NCI-H460 (cell line): Measurements from ENCODE around the gene HIF3A. TPM values are rescaled to one million over a fixed set of nuclear protein-coding genes. Genes with fewer than 3 reads are reported as not detected.
A peak's percentile ranks its signal among the peaks of the same experiment; 100 is the strongest.
"Not testable (repeated sequence)": the region's sequence is repeated elsewhere in the genome, so short reads cannot be mapped to it uniquely, and the experiment has no call there.

Source experiments
- DNase-seq: peaks from one replicate; pipeline ENCODE4 v3.0.0-alpha.2; 2016; ENCODE audit warnings: low read depth; ENCODE audit errors: extremely low read depth
- total RNA-seq: library from RNA; depleted of rRNA; stranded (reverse); fragments of >200 nt; shearing (Covaris generic); gene quantifications from 2 replicates; pipeline ENCODE4 v1.2.3, GENCODE V29; 2014

HIF3A gene
- total RNA-seq, 1 experiment from 2014 or later, result not detected

DNA sequence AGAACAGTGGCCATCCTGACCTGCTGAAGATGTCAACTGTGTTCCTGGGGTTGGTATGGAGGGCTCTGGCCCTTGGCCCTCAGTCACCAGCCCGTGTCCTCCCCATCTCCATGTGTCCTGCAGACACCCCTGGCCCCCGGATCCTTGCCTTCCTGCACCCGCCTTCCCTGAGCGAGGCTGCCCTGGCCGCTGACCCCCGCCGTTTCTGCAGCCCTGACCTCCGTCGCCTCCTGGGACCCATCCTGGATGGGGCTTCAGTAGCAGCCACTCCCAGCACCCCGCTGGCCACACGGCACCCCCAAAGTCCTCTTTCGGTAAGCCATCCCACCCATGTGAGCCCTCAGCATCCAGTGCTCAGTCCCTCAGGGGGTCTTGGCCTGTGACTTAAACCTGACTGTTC, 24.8 kb downstream of the HIF3A start:
- no peak for DNase-seq

DNA sequence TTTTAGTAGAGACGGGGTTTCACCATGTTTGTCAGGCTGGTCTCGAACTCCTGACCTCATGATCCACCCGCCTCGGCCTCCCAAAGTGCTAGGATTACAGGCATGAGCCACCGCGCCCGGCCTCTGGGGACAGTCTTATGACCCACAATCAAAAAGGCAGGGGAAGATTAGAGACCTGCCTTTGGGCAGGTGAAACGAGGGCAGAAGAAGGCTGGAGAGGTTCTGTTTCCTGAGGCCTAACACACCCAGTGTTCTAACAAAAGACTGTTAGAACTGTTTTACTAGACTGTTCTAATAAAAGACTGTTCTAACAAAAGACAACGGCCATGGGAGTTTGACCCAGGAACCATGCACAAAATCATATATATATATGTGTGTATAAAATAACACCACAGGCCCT, 26.4 kb downstream of the HIF3A start:
- not testable (repeated sequence) for DNase-seq

DNA sequence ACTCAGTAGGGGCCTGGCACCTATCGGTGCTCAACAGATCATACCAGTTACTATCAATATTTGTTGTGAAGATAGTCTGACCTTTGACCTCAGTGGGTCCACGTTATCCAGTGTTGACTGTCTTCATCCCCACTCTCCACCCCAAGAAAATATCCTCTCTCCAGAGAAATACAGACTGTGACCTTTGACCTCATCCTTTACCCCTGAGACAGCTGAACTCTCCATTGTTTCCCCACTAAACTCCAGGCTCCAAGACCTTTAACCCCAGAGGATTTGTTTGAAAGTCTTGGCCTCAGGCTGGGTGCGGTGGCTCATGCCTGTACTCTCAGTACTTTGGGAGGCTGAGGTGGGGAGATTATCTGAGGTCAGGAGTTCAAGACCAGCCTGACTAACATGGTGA, 27.4 kb downstream of the HIF3A start:
- DNase-seq, result no peak

DNA sequence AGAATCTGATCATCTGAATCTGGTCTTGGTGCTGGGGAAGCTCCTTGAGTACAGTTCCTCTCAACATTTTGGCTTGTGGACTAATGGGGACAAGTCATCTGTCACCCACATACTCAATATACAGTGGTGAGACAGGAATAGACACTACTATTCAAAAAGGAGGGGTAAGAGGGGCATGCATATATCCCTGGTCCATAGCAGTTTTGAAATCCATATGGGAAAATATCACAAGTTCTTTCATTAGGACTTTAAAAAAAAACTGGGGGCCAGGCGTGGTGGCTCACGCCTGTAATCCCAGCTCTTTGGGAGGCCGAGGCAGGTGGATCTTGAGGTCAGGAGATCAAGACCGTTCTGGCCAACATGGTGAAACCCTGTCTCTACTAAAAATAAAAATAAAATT, 29.8 kb downstream of the HIF3A start:
- DNase-seq, result no peak

DNA sequence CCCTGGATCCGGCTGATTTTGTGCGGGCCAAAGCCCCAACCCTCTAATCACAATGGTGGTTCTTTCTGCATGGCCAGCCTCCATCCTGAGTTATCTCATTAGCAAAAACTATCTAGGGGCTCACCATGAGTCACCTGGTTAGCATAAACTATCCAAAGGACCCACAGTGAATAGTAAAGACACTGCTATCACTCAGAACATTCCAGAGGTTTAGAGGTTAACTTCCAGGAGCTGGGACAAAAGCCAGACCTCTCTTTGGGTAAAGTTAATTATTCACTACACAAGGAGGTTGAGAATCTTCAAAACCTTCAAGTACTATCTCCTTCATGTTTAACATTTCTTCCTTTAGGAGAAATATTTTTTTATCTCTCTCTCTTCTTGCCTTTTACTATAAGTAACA, 31.2 kb downstream of the HIF3A start:
- DNase-seq, result no peak

DNA sequence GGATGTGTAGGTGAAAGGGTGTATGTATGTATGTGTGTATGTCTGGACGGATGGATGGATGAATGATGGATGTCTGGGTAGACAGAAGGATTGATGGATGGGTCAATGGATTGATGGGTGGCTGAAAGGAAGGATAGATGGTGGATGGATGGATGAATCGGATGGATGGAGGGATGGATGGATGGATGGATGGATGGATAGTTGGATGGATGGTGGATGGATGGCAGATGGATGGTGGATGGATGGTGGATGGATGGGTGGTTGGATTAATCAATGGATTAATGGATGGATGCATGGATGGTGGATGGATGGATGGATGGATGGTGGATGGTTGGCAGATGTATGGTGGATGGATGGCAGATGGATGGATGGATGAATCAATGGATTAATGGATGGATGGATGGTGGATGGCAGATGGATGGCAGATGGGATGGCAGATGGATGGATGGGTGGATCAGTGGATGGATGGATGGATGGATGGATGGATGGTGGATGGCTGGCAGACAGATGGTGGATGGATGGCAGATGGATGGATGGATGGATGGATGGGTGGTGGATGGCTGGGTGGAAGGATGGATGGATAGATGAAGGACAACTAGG, 33.6 kb downstream of the HIF3A start:
- no peak for DNase-seq

DNA sequence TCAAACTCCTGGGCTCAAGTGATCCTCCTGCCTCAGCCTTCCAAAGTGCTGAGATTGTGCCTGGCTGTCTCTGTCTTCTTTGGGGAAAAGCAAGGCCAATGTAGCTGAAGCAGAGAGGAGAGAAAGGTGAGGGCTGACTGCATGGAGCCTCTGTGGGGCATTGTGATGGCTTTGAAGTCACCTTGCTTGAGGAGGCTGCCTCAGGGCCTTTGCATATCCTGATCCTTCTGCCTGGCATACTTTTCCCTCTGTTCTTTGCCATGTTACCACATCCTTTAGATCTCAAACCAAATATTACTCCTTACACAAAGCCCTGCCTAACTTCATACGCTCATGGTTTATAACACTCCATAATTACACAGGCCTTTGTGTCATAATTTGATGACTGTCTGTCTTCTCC, 40.6 kb downstream of the HIF3A start:
- DNase-seq, result no peak

DNA sequence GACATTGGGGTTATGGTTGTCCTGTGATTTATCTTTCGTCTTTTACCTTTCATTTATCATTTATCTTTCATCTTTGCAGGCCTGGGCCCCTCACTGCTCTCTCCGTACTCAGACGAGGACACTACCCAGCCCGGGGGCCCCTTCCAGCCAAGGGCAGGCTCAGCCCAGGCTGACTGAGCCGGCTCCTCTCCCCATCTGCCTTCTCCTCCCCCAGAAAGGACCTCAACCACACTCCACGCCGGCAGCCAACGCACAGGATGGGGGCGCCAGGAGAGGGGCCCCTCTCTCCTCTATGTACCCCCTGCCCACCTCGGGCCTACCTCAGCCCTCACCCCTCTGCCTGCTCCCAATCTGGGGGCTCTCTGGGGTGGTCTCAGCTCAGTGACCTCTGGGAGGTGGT, 42.6 kb downstream of the HIF3A start:
- no peak for DNase-seq

DNA sequence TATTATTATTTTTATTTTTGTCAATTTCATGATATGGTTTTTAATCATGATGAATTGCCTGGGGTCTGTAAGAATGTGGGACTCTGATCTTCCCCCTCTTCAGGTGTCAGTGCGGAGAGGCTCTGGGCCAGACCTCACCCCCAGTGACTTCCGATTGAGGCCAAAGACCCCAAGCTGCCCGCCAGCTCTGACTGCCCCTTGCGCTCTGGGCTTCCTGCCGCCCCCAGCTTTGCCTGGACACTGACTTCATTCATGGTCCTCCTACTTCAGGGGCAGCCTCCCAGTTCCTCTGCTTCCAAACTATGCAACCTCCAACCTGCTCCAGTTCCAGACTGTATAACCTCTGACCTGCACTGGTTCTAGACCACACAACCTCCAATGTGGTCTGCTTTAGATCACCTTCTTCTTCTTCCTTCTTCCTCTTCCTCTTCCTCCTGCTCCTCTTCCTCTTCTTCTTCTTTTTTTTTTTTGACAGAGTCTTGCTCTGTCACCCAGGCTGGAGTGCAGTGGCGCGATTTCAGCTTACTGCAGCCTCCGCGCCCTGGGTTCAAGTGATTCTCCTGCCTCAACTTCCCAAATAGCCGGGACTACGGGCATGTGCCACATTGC, 43.3 kb downstream of the HIF3A start:
- DNase-seq, result no peak

DNA sequence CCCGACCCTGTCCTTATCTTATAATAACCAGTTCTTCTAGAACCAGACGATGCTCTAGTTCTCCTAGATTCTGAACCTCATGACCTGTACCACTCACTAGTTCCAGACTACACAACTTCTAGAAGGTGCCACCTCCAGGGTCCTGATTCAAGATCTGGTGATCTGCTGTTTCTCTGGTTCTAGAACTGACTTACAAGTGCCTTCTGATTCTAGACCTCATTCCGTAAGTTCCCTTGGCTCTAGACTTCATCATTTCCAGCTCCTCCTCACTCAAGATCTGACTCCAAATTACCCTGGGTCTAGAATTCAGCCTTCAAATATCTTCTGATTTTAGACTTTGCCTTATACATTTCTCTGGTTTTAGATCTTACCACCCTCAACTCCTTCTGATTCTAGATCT, 45.1 kb downstream of the HIF3A start:
- no peak for DNase-seq

DNA sequence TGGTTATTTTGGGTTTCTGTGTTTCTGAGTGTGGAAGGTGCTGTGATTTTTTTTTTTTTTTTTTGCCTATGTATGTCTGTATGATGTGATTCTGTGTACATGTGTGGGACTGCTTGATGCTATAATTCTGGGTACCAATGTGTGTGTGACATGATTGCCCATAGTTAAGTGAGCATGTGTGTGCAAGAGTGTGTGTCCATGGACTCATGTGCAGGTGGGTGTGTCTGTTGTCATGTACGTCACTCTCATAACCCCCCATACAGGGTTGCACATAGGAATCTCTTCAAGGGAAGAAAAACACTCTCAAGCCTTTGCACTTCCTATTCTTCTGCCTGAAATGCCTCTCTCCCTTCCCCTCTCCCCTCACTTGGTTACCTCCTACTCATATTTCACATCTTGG, 47.5 kb downstream of the HIF3A start:
- DNase-seq, result no peak

DNA sequence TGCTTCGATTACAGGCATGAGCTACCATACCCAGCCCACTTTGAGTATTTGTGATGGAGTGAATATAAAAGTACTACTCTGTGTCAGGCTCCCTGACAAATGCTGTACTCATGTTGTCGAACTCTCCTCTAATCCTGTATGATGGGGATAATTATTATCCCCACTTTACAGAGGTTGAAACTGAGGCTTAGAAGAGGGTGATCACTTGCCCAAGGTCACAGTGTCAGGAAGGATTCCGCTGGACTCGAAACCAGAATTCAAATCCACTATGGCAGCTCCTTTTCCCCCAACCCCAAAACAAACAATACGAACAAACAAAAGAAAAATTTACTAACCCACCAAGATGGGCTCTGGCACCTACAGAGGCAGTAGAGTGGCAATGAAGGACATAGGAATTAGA, 48.3 kb downstream of the HIF3A start:
- no peak for DNase-seq

DNA sequence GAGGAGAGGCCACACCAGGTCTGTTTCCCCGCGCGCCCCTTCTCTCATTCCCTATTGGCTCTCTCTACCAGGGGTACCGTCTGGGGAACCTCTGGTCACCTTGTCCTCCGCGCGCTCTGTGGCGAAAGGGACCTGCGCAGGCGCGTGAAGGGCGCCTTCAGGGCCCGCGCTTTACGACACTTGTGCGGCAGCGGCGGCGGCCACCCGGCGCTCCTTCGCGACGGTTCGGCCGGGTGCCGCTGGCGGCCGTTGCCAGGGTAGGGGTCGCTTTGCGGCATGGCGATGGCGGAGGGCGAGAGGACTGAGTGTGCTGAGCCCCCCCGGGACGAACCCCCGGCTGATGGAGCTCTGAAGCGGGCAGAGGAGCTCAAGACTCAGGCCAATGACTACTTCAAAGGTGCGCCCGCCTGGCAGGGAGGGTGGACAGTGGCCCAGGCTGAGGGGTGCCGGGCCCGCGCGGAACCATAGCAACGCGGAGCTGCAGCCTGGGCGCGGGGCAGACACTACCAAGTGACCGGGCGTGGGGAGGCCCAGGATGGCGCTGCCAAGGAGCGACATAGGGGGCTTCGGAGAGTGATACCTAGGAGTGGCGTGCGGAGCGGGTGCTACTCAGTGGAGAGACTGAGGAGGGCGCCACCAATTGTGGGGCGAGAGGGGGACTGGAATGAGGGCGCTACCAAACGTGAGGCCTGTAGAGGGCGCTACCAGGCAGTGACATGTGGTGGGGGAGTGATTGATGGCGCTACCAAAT, 50.2 kb downstream of the HIF3A start, which contains the start of gene PPP5C:
Gene PPP5C (plus strand): TSS at position 267 of the 751 bp plus-strand sequence. CDS start 10 bp downstream, at position 277.
- peak; percentile 85 for DNase-seq

DNA sequence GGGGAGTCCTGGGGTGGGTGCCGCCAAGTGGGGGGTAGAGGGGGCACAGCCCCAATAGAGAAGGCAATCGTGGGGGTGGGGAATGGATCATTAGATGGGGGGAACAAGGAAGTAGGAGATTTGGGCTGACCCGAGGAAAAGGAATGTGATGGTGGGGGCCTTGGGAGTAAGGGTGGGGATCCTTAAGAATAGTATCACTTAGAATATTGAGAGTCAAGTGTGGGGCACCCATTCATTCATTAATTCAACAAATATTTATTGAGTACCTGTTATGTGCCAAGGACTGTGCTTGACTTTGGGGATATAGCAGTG, 50.7 kb downstream of the HIF3A start:
- no peak for DNase-seq

DNA sequence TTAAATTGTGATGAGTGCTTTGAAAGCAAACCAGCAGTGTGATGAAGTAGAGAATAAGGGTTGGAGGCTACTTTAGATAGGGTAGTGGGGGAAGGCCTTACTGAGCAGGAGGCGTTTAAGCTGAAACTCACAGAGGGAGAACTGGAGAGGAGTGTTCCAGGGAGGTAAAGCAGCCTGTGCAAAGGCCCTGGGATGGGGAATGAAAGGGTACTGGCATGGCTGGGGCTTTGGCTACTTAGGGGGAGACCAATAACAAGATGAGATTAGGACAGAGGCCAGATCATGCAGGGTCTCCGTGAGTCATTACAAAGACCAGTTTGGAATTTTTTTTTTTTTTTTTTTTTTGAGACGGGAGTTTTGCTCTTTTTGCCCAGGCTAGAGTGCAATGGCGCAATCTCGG, 51.1 kb downstream of the HIF3A start:
- no peak for DNase-seq

DNA sequence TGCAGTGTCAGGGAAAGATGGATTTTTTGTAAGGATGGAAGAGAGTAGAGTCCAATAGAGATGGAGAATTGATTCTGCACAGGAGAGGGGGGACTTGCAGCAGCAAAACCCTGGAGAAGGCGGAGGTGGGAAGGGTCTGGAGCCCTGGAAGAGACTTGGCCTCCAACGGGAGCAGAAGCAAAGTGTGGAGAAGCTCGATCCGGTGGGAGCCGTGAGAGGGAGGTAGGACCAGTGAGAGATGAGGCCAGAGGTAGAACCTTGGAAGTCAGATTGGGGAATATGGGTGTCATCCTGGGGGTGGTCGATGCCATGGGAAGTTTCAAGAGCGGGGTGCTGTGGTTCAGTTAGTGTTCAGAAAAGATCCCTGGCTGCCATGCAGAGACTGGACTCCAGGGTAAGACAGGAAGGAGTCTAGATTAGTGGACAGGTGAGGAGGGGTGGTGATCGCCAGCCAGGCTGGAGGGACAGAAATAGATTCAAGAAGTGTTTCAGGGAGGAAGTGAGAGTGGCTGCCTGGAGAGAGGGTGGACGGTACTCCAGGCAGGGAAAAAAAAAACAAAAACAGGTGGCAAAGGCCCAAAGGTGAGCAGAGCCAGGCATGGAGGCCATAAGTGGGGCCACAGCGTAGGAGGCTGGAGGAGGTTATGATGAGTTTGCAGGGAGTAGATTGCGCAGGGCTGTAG, 52.6 kb downstream of the HIF3A start:
- no peak for DNase-seq

DNA sequence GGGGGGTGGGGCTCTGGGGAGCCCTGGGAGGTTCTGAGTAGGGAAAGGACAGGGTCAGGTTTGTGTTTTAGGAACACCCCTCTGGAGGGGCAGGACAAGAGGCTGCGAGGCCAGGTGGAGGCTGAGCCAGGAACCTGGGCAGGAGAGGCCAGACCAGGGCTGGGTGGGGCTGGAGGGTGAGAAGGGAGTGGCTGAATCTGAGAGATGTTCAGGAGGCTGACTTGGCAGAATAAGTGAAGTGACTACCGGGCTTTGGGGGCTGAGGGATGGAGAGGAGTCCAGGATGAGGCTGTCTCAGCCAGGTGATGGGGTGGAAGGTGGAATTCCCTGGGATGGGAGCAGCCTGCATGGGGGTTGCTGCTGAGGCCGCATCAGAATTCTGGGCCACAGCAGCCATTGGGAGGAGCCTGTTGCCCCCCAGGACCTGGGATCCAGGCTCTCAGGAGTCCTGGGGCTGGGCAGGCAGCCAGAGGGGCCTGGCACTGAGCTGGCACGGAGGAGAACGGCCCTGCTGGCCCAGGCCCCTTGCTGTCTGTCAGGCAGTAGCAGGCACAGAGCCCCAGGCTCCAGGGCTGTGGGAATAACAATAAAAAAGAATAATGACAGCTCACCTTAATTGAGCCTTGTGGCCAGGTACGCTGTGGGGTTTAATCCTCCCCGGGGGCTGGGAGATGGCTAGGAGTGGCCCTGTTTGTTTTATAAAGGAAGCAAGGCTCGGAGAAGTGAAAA, 53.4 kb downstream of the HIF3A start:
- DNase-seq, result no peak

DNA sequence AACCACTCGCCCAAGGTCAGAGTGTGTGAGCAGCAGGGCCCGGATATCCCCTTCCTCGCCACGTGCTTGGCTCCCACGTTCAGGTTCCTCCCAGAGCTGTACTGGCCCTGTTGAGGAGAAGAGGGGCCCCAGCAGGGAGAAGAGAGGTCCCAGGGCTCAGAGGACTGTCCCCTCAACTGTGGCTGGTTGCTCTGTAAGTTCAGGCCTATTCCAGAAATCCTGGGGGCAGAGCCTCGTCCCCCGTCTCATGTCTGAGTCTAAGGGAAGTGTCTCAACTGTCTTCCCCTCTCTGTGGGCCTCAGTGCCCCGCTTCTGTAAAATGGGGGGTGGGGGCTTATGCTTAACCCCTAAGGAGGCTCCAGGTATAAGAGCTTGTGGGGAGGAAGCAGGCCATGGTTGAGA, 53.9 kb downstream of the HIF3A start:
- no peak for DNase-seq

DNA sequence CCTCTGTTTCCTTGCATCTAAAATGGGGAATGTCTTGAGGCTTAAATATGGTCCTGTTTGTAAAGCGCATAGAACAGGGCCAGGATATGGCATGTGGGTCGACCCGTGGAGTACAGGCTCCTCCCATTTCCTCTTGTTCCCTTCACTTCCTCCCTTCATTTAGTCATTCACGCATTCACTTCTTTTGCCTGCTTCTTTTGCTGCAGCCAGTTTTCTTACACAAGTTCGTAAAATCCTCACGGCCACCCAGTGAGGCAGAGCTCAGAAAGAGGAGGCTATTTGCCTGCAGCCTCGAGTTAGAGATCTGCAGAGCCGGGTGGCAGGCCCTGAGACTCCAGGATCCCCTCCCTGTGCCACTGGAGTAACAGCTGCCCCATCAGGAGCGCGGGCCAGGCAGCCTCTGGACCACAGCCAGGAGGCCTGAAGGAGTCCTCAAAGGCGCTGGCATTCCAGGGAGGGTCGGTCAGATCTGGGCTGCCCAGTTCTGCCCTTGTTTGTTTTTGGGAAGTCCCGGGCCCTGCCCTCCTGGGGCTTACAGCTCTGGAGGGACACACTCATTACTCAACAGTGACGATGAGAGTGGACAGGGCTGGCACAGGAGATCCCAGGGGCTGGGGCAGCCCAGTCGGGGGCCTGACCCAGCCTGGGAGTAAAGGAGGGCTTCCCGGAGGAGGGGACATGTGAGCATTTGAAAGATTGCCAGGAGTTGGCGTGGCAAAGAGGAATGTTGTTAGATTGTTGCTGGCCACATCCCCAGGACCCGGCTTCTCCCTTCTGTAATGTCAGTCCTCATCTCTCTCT, 54.6 kb downstream of the HIF3A start:
- no peak for DNase-seq
